IPS-15b (cell line): ENCODE data around the gene SPATA33.

Source experiments
- H3K27me3 ChIP-seq: one replicate; pipeline ENCODE4 v1.6.1; 2013; ENCODE audit warnings: low read length; ENCODE audit not compliant: control insufficient read depth, insufficient read depth
- H3K36me3 ChIP-seq: one replicate; pipeline ENCODE4 v1.6.1; 2013; ENCODE audit warnings: low read length; ENCODE audit not compliant: control insufficient read depth, insufficient read depth
- H3K4me1 ChIP-seq: one replicate; pipeline ENCODE4 v1.6.1; 2013; ENCODE audit warnings: mild to moderate bottlenecking, low read length; ENCODE audit not compliant: control insufficient read depth, insufficient read depth
- H3K4me3 ChIP-seq: one replicate; pipeline ENCODE4 v1.5.1; 2013; ENCODE audit warnings: low read depth, low read length
- H3K9ac ChIP-seq: one replicate; pipeline ENCODE4 v1.6.1; 2013; ENCODE audit warnings: low read depth, mild to moderate bottlenecking, low read length
- H3K9me3 ChIP-seq: one replicate; pipeline ENCODE4 v1.6.1; 2013; ENCODE audit warnings: mild to moderate bottlenecking, low read length; ENCODE audit not compliant: control insufficient read depth, insufficient read depth

SPATA33 gene

DNA sequence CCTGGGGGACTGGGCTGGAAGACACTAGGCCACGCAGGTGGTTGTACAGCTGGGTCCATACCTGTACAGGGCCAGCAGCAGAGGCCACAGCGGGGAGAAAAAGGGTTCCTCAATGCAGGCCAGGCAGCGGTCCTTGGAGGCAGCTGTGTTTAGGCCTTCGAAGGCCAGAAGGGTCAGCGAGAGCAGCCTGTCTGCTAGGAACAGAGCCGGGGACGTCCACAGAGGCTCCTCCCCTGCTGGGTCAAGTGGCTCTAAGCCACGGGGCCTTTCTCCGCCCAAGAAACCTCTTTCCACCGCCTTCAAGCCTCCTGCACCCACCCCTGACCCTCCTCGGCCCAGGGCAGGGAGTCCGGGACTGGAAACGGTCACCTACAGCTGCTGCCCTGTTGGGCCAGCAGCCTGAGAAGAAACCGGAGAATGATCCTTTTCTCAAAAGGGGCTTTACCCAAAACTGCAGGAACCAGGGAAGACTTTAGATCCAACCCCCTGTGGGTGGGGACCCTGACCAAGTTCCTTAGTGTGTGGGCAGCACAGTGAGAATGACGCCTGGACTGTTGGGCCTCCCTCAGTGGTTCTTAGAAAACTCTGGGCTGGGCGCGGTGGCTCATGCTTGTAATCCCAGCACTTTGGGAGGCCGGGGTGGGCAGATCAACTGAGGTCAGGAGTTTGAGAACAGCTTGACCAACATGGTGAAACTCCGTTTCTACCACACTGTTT, 52.2 kb downstream of the SPATA33 start:
- H3K9me3 ChIP-seq = no peaks in the 10 kb centered on the region
- no peak overlapping the region for H3K9ac ChIP-seq
- H3K4me1 ChIP-seq = peaks cover 2% of the 10 kb centered on the region
- no peaks in the 10 kb centered on the region for H3K27me3 ChIP-seq
- H3K4me3 ChIP-seq = no peak overlapping the region
- H3K36me3 ChIP-seq = peaks cover 6% of the 10 kb centered on the region

GRCh38 chr16:89710709-89711564, 53.3 kb downstream of the SPATA33 start:
- peak overlapping the region; percentile 16 for H3K9ac ChIP-seq
- H3K36me3 ChIP-seq = peaks cover 6% of the 10 kb centered on the region
- H3K27me3 ChIP-seq = no peaks in the 10 kb centered on the region
- no peaks in the 10 kb centered on the region for H3K9me3 ChIP-seq
- peak overlapping the region; percentile 49 for H3K4me3 ChIP-seq
- peaks cover 2% of the 10 kb centered on the region for H3K4me1 ChIP-seq

DNA sequence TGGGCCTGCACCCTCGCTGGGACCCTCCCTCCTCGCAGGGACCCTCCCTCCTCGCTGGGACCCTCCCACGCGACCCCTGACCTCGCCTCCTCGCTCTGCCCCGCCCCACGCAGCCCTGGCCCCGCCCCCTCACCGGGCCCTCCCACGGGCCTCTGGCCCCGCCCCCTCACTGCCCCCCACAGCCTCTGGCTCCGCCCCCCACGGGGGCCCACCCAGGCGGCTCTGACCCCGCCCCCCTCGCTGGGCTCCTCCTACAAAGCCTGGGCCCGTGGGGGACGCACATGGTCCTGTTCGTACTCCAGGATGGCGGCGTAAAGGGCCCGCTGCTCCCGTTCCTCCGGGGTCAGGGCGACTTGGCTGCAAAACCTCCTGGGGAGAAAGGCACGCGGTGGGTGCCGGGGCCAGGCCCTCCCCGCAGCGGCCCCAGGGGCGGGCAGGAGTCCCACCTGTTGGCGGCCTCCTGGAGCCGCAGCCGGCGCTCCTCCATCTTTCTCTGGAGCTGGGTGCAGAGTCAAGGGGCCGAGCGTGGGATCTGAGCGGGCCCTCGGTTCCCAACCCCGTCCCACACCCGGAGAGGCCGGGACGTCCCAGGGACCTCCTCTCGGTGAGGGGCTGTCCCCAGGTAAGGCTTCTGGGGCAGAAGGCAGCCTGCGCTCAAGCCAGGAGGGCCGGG, 54.1 kb downstream of the SPATA33 start:
- Histone ChIP-seq H3K4me3 (peak overlapping the region; percentile 69), H3K27me3 (no peaks in the 10 kb centered on the region), H3K4me1 (peaks cover 2% of the 10 kb centered on the region), H3K36me3 (peaks cover 6% of the 10 kb centered on the region), H3K9ac (peak overlapping the region; percentile 61), H3K9me3 (no peaks in the 10 kb centered on the region)

DNA sequence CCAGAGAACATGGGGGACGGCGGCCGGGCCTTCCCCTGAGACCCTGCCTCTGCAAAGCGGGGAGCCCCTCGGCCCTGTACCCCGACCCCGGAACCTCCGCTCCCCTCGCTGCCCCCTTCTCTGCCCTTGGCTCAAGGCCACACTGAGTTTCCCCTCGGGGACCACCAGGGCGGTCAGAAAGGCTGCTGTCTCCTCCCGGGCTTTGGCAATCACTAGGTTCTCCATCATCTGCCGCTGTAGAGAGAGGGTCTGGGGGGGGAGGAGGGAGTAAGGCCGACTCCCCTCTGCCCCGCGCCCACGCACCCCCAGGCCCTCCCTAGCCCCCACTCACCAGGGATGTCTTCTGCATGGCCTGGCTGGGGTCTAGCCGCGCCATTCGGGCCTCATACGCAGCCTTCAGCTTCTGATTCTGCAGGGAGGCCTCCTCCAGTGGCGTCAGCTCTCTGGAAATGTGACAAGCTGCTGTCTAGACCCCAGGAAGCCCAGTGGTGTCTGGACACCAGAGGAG, 54.7 kb downstream of the SPATA33 start:
- Histone ChIP-seq H3K4me3 (peak overlapping the region; percentile 69), H3K36me3 (peaks cover 7% of the 10 kb centered on the region), H3K4me1 (peaks cover 2% of the 10 kb centered on the region), H3K9me3 (no peaks in the 10 kb centered on the region), H3K9ac (peak overlapping the region; percentile 61), H3K27me3 (no peaks in the 10 kb centered on the region)

- H3K9ac ChIP-seq = no peak overlapping the region
- peaks cover 7% of the 10 kb centered on the region for H3K36me3 ChIP-seq
- no peak overlapping the region for H3K4me3 ChIP-seq
- peaks cover 12% of the 10 kb centered on the region for H3K27me3 ChIP-seq
- H3K9me3 ChIP-seq = no peaks in the 10 kb centered on the region
- H3K4me1 ChIP-seq = no peaks in the 10 kb centered on the region
Observed at GRCh38 chr16:89716493-89716892, 58.9 kb downstream of the SPATA33 start.

DNA sequence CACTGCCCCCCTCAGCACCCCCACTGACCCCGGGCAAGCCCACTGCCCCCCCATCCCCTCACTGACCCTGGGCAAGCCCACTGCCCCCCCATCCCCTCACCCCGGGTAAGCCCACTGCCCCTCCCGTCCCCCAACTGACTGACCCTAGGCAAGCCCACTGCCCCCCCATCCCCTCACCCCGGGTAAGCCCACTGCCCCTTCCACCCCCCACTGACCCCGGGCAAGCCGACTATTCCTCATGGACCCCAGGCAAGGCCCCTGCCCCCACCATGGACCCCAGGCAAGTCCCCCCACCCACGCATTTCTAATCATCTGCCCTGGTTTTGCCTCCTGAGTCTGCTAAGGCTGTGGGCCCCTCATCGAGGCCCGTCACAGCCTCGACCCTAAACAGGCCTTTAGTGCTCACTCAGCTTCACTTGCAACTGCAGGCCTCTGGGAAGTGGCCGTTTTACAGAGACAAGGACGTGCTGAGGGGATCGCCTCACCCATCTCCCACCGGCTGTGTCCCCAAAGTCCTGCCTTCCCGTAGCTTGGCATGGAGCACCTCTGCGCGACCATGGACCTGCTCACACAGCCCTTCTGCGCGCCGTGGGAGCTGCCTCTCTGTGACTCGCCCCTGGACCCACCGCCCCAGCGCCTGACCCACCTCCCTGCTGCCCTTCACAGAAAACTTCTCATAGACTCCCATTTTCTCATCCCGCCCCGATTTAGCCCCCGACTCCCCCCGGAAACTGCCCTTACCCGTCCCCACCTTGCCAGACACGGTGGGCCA, 59.5 kb downstream of the SPATA33 start:
- H3K36me3 ChIP-seq = peaks cover 7% of the 10 kb centered on the region
- H3K9me3 ChIP-seq = no peaks in the 10 kb centered on the region
- no peaks in the 10 kb centered on the region for H3K4me1 ChIP-seq
- H3K9ac ChIP-seq = no peak overlapping the region
- peaks cover 12% of the 10 kb centered on the region for H3K27me3 ChIP-seq
- H3K4me3 ChIP-seq = no peak overlapping the region

- Histone ChIP-seq H3K9ac (no peak overlapping the region), H3K36me3 (peaks cover 7% of the 10 kb centered on the region), H3K4me1 (peaks cover 2% of the 10 kb centered on the region), H3K4me3 (no peak overlapping the region), H3K9me3 (no peaks in the 10 kb centered on the region), H3K27me3 (peaks cover 19% of the 10 kb centered on the region)
Observed at GRCh38 chr16:89717688-89718505, 60.3 kb downstream of the SPATA33 start.
